DMS 273 (cell line): ENCODE measurements around the gene SLC8A2.
A peak's percentile ranks its signal among the peaks of the same experiment; 100 is the strongest.
"Not testable (repeated sequence)": the region's sequence is repeated elsewhere in the genome, so short reads cannot be mapped to it uniquely, and the experiment has no call there.

Source experiments
- DNase-seq: peaks from one replicate; lab custom pipeline; 2025; ENCODE audit not compliant: unreplicated experiment; lab: John Stamatoyannopoulos, UW

The SLC8A2 gene

GRCh38 chr19:47487551-47488515, 16.1 kb upstream of the SLC8A2 start:
- DNase-seq: peak; percentile 68

GRCh38 chr19:47486900-47487299, 15.2 kb upstream of the SLC8A2 start:
- DNase-seq: peak; percentile 36

- not testable (repeated sequence) for DNase-seq
Observed at GRCh38 chr19:47486220-47486619, 14.5 kb upstream of the SLC8A2 start.

GRCh38 chr19:47485210-47485609, 13.5 kb upstream of the SLC8A2 start:
- DNase-seq: no peak

GRCh38 chr19:47483800-47484690, 12.4 kb upstream of the SLC8A2 start, which contains the start of gene KPTN:
Gene KPTN, minus strand, starts transcription at chr19:47484219. Its CDS starts 59 bp downstream, at chr19:47484160.
- DNase-seq: peak; percentile 97

- no peak for DNase-seq
Observed at GRCh38 chr19:47483200-47483599, 11.5 kb upstream of the SLC8A2 start.

GRCh38 chr19:47481460-47482052, 9.9 kb upstream of the SLC8A2 start:
- no peak for DNase-seq

GRCh38 chr19:47480658-47481057, 9.0 kb upstream of the SLC8A2 start:
- DNase-seq: no peak

- no peak for DNase-seq
Observed at GRCh38 chr19:47479701-47480503, 8.2 kb upstream of the SLC8A2 start.

- no peak for DNase-seq
Observed at GRCh38 chr19:47476438-47476972, 4.8 kb upstream of the SLC8A2 start.

- DNase-seq: no peak
Observed at GRCh38 chr19:47475465-47475864, 3.8 kb upstream of the SLC8A2 start.

GRCh38 chr19:47473336-47473735, 1.6 kb upstream of the SLC8A2 start:
- no peak for DNase-seq

- DNase-seq: no peak
Observed at GRCh38 chr19:47471381-47471732, 336 bp downstream of the SLC8A2 start.

GRCh38 chr19:47470447-47471195, 1.1 kb downstream of the SLC8A2 start:
- DNase-seq: no peak

- DNase-seq: peak; percentile 76
Observed at GRCh38 chr19:47469719-47470118, 2.0 kb downstream of the SLC8A2 start.

- DNase-seq: no peak
Observed at GRCh38 chr19:47469363-47469700, 2.4 kb downstream of the SLC8A2 start.

GRCh38 chr19:47467914-47468313, 3.8 kb downstream of the SLC8A2 start:
- DNase-seq: no peak

- DNase-seq: no peak
Observed at GRCh38 chr19:47465957-47466356, 5.7 kb downstream of the SLC8A2 start.

GRCh38 chr19:47464675-47465419, 6.8 kb downstream of the SLC8A2 start:
- DNase-seq: no peak
